GM23338 (cell line): ENCODE measurements around the gene NLGN1.

ENCODE experiments used
- CREB1 ChIP-seq: fragments of 250-450 bp; sonication (Bioruptor Pico); IDR thresholded peaks from 2 replicates; pipeline ENCODE4 v1.5.0; 2020; ENCODE audit warnings: low read depth, mild to moderate bottlenecking, moderate library complexity
- CTCF ChIP-seq, 2 experiments: fragments of 200-600 bp in 1 of 2; sonication (generic) in 1 of 2; conservative IDR thresholded peaks; 2 replicates each; pipeline versions ENCODE4 v1.5.1 to v1.6.1; 2016 to 2017; ENCODE audit warnings: antibody characterized with exemption in 2 of 2, low read depth in 2 of 2, mild to moderate bottlenecking in 2 of 2, moderate library complexity in 1 of 2
- ETS1 ChIP-seq: IDR thresholded peaks from 2 replicates; pipeline ENCODE4 v1.6.1; 2016; ENCODE audit warnings: antibody characterized with exemption
- EZH2 ChIP-seq: fragments of 200-600 bp; sonication (generic); IDR thresholded peaks from one replicate; pipeline ENCODE4 v1.8.0; 2017; ENCODE audit warnings: antibody characterized with exemption, mild to moderate bottlenecking, low read depth; ENCODE audit not compliant: unreplicated experiment
- EZH2phosphoT487 ChIP-seq: fragments of 200-600 bp; sonication (generic); IDR thresholded peaks from one replicate; pipeline ENCODE4 v1.8.1; 2018; ENCODE audit warnings: antibody characterized with exemption; ENCODE audit not compliant: unreplicated experiment
- NANOG ChIP-seq: IDR thresholded peaks from 2 replicates; pipeline ENCODE4 v1.6.1; 2016; ENCODE audit warnings: antibody characterized with exemption, borderline replicate concordance
- POLR2AphosphoS5 ChIP-seq: IDR thresholded peaks from 2 replicates; pipeline ENCODE4 v1.6.1; 2016; ENCODE audit warnings: antibody characterized with exemption, low read depth
- REST ChIP-seq: IDR thresholded peaks from one replicate; pipeline ENCODE4 v1.6.1; 2018; ENCODE audit warnings: antibody characterized with exemption; ENCODE audit not compliant: unreplicated experiment

GRCh38 chr3:173865900-173866498 lies 468.5 kb downstream of the NLGN1 start:
- TF ChIP-seq EZH2 (no peak), CTCF (conservative IDR thresholded peaks at IDR 0.05; ENCODE audit: low read depth in 2 of 2) (no peak), REST (no peak), CREB1 (CRISPR knock-in tag) (no peak), POLR2AphosphoS5 (no peak), EZH2phosphoT487 (no peak), ETS1 (no peak), NANOG (no peak; the same call in 1 of the 2 replicates)
